ENCODE measurements around the gene MMP17. TPM values are rescaled to one million over a fixed set of nuclear protein-coding genes. Genes with fewer than 3 reads are reported as not detected.

The MMP17 gene
- total RNA-seq, 1 donor from 2014 or later, result 16.8 TPM

DNA sequence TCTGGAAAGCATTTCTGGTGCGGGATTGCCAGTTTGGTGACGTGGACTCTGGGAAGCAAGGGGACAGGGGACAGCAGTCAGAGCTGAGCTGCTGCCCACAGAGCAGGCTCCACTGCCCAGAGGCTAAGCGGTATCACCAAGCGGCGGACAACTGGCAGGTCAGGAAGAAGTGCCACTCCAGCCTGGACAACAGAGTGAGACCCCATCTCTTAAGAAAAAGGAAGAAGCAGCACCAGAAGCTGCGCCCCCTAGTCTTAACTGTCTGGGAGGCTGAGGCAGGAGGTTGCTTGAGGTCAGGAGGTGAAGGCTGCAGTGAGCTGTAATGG, 31.8 kb upstream of the MMP17 start:
- Histone ChIP-seq H3K27me3 (no peaks in the 10 kb centered on the region), H3K27ac (no peak overlapping the region), H3K36me3 (peaks cover 52 to 79% of the 10 kb centered on the region in 2 donors), H3K4me3 (no peak overlapping the region), H3K4me1 (no peaks in the 10 kb centered on the region), H3K9me3 (no peaks in the 10 kb centered on the region)
- intact Hi-C loops (cut with DNase I), result no loop called here
- DNase-seq (ENCODE audit: low spot score in 2 of 2), result no peak
- TF ChIP-seq, protein P1, sequence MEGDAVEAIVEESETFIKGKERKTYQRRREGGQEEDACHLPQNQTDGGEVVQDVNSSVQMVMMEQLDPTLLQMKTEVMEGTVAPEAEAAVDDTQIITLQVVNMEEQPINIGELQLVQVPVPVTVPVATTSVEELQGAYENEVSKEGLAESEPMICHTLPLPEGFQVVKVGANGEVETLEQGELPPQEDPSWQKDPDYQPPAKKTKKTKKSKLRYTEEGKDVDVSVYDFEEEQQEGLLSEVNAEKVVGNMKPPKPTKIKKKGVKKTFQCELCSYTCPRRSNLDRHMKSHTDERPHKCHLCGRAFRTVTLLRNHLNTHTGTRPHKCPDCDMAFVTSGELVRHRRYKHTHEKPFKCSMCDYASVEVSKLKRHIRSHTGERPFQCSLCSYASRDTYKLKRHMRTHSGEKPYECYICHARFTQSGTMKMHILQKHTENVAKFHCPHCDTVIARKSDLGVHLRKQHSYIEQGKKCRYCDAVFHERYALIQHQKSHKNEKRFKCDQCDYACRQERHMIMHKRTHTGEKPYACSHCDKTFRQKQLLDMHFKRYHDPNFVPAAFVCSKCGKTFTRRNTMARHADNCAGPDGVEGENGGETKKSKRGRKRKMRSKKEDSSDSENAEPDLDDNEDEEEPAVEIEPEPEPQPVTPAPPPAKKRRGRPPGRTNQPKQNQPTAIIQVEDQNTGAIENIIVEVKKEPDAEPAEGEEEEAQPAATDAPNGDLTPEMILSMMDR (IDR thresholded peaks at IDR 0.05), result no peak

DNA sequence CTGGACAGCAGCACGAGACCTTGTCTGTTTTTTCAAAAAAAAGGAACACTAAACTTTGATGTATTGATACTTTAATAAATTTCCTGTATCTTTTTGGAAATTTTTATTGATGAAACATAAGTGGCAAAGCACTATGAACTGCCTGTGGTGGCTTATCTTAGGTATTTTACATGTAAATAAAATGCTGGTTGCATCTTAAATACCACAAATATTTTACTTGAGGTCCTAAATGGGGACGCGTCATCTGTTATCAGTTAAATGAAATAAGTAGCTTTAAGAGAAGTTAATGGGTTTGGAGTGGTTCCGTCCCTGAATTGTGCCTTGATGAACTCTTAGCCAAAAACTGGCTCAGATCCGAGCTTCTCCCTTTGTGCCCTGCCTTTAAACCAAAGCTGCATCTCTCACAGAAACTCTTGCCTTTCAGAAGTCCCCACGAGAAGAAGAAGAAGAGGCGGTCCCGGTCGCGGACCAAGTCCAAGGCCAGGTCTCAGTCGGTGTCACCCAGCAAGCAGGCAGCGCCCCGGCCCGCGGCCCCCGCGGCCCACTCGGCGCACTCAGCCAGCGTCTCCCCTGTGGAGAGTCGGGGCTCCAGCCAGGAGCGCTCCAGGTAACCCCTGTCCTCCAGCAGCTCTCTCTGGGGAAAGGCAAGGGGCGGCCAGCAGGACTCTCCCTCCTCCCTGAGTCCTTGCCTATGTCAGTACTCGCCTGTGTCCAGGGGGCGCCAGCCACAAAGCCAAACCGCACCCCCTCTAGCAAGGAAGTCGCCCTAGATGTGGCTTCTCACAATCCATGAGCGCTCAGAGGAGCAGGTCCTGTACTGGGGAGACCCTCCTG, 31.2 kb upstream of the MMP17 start:
- TF ChIP-seq, protein P1 (IDR thresholded peaks at IDR 0.05), result no peak
- no peak for DNase-seq (ENCODE audit: low spot score in 2 of 2)
- intact Hi-C loops (cut with DNase I), result no loop called here
- no peak overlapping the region for H3K4me3 ChIP-seq
- H3K27me3 ChIP-seq, result no peaks in the 10 kb centered on the region
- peaks cover 55 to 76% of the 10 kb centered on the region in 2 donors for H3K36me3 ChIP-seq
- H3K4me1 ChIP-seq, result no peaks in the 10 kb centered on the region
- H3K27ac ChIP-seq, result no peak overlapping the region
- no peaks in the 10 kb centered on the region for H3K9me3 ChIP-seq

DNA sequence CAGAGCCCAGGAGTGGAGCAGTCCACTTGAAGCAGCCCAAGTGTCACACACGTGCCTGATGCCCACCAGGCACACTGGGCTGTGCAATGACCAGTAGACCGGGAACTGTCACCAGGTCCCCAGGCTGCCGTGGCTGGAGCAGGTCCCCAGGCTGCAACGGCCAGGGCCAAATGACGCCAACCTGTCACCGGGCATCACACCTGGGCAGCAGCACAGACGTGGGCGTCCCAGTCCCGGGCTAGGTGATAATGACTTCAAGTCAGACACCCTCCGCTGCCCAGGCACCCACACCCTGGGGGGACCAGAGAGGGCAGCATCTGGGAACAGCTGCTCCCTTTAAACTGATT, 30.6 kb upstream of the MMP17 start:
- TF ChIP-seq, protein P1 (IDR thresholded peaks at IDR 0.05), result no peak
- no peak for DNase-seq (ENCODE audit: low spot score in 2 of 2)
- H3K9me3 ChIP-seq, result no peaks in the 10 kb centered on the region
- H3K27ac ChIP-seq, result no peak overlapping the region
- intact Hi-C loops (cut with DNase I), result no loop called here
- H3K36me3 ChIP-seq, result peaks cover 61 to 77% of the 10 kb centered on the region in 2 donors
- H3K4me3 ChIP-seq, result no peak overlapping the region
- H3K4me1 ChIP-seq, result no peaks in the 10 kb centered on the region
- no peaks in the 10 kb centered on the region for H3K27me3 ChIP-seq

DNA sequence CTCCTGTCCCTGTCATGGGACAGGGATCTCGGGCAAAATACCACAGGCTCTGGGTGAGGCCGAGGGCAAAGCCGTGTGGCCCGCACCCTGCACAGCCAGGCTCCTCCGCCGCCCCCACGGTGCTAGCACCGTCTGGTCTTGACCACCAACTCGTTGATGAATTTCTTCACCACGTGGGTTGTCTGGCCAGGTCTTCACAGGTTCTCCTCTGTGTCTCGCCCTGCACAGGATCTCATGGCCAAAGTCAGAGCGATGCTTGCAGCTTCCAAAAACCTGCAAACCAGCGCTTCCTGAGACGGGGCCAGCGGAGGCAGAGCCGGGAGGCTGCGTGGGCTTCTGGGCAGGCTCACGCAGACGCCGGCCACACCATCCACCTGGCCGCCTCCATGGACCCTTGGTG, 29.0 kb upstream of the MMP17 start:
- H3K4me1 ChIP-seq, result no peaks in the 10 kb centered on the region
- no peak for DNase-seq (ENCODE audit: low spot score in 2 of 2)
- intact Hi-C loops (cut with DNase I), result no loop called here
- peaks cover 57 to 69% of the 10 kb centered on the region in 2 donors for H3K36me3 ChIP-seq
- no peaks in the 10 kb centered on the region for H3K27me3 ChIP-seq
- H3K9me3 ChIP-seq, result no peaks in the 10 kb centered on the region
- H3K4me3 ChIP-seq, result no peak overlapping the region
- no peak overlapping the region for H3K27ac ChIP-seq
- TF ChIP-seq, protein P1 (IDR thresholded peaks at IDR 0.05), result no peak

DNA sequence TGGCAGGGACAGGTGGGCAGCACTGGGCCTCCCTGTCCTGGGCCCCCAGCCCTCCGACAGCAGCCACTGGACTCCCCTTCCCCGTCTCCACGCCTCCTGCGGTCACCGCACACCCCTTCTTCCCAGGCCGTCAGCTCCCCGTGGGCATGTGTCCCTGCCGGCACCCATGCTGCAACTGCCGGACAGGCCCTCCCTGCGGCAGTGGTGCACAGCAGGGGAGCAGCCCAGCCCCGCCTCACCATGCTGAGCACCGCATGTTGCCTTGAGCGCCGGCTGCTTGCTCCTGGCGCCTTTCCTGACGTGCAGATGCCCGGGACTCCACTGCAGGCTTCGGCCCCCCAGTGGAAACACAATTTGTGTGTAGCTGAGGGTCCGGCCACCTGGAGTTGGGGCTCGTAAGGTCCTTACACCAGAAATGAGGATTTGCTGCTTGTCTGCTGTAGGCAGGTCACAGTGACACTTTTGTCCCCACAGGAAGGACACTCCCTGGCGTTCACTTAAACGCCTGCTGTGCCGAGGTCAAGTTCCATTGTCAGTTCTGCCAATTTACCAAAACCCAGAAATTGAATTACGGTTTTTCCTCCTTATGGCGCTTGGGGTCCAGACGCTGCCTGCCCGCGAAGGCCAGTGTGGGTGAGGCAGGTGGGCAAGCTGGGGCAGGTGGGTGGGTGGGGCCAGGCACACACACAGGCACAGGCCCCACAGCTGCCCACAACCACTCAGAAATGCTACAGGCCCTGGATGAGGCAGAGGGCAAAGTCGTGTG, 28.2 kb upstream of the MMP17 start:
- H3K36me3 ChIP-seq, result peaks cover 48 to 60% of the 10 kb centered on the region in 2 donors
- no peaks in the 10 kb centered on the region for H3K9me3 ChIP-seq
- no peaks in the 10 kb centered on the region for H3K4me1 ChIP-seq
- H3K27me3 ChIP-seq, result no peaks in the 10 kb centered on the region
- intact Hi-C loops (cut with DNase I), result no loop called here
- H3K27ac ChIP-seq, result no peak overlapping the region
- no peak overlapping the region for H3K4me3 ChIP-seq
- TF ChIP-seq, protein P1 (IDR thresholded peaks at IDR 0.05), result no peak
- no peak for DNase-seq (ENCODE audit: low spot score in 2 of 2)
